HUES48 (cell line): ENCODE results near the gene GDE1.

Source experiments
- H3K27ac ChIP-seq: one replicate; pipeline ENCODE4 v1.7.0; 2013; ENCODE audit warnings: low read depth, low read length, inconsistent platforms
- H3K27me3 ChIP-seq: 2 replicates; pipeline ENCODE4 v1.6.1; 2013; ENCODE audit warnings: mild to moderate bottlenecking, low read length; ENCODE audit not compliant: control insufficient read depth, insufficient read depth
- H3K36me3 ChIP-seq: 2 replicates; pipeline ENCODE4 v1.6.1; 2013; ENCODE audit warnings: low read length; ENCODE audit not compliant: control insufficient read depth, insufficient read depth
- H3K4me1 ChIP-seq: 2 replicates; pipeline ENCODE4 v1.6.1; 2013; ENCODE audit warnings: mild to moderate bottlenecking, low read length; ENCODE audit not compliant: control insufficient read depth, insufficient read depth
- H3K4me3 ChIP-seq: 2 replicates; pipeline ENCODE4 v1.5.1; 2013; ENCODE audit warnings: mild to moderate bottlenecking, low read depth, low read length
- H3K9ac ChIP-seq: 2 replicates; pipeline ENCODE4 v1.6.1; 2013; ENCODE audit warnings: mild to moderate bottlenecking, low read depth, low read length, moderate library complexity
- H3K9me3 ChIP-seq: 2 replicates; pipeline ENCODE4 v1.6.1; 2013; ENCODE audit warnings: low read length; ENCODE audit not compliant: control insufficient read depth, insufficient read depth

GDE1 gene

DNA sequence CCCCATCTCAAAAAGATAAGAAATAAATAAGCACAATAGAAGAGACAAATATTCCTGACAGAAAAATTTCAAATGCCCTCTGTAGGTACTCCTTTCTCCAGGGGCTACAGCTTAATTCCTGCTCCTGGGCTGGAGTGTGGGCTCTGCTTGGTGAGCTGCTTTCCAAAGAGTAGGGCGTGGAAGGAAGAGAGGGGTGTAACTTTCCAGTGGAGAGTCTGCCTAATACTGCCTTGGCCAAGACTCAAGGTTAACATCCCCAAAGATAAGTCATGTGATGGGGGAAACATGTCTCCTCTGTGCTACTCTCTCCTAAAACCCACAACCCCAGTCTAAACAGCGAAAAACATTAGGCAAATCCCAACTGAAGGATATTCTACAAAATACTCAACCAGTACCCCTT lies 61.5 kb downstream of the GDE1 start:
- no peak overlapping the region for H3K4me3 ChIP-seq
- H3K9me3 ChIP-seq: no peaks in the 10 kb centered on the region
- H3K9ac ChIP-seq: no peak overlapping the region
- H3K27me3 ChIP-seq: no peaks in the 10 kb centered on the region
- 0 out of 2 replicates have a peak, but pooled peaks cover 2% of the 10 kb centered on the region for H3K36me3 ChIP-seq
- H3K27ac ChIP-seq: no peak overlapping the region
- H3K4me1 ChIP-seq: no peaks in the 10 kb centered on the region

DNA sequence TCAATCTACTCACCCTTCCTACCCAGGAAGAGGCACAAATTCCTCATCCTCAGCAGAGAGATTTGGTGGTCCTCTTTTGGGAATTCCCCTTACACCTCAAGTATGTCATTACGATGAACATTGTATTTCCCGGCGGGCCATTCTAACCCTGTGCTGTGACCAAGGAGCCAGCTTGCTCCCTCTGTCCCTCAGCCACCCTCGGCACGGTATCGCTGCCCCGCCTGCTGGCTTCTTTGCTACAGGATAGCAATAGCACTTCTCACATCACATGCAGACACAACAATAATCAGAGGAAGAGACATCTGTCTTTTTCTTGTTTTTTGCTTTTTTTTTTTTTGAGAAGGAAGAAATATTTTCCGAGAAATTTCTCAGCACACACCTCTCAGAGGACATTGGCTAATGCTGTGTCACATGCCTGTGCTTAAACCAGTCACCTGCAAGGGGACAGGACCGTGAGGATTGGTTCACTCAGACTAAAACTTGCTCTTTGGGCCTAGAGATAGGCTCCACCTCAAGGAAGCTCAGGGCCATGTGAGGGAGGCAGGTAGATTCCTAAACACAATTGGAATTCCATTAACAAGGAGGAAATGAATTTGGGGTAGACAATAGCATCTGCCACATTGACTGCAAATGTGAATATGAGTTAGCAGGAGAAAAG lies 63.0 kb downstream of the GDE1 start:
- Histone ChIP-seq H3K4me1 (no peaks in the 10 kb centered on the region), H3K27me3 (no peaks in the 10 kb centered on the region), H3K4me3 (no peak overlapping the region), H3K36me3 (no peaks in the 10 kb centered on the region), H3K9me3 (no peaks in the 10 kb centered on the region), H3K9ac (no peak overlapping the region), H3K27ac (no peak overlapping the region)
